HuH-7.5 (cell line): ENCODE results near the gene TAT.

ENCODE experiments used
- DNase-seq: peaks from one replicate; pipeline ENCODE4 v3.0.0; 2011; ENCODE audit warnings: low spot score

Gene TAT

GRCh38 chr16:71537643-71538042, 39.2 kb downstream of the TAT start:
- DNase-seq: peak; percentile 62

GRCh38 chr16:71536752-71537499, 40.0 kb downstream of the TAT start:
- DNase-seq: no peak

GRCh38 chr16:71532366-71532765, 44.5 kb downstream of the TAT start:
- DNase-seq: no peak

- DNase-seq: no peak
Measured at GRCh38 chr16:71528863-71529262, 48.0 kb downstream of the TAT start.

- DNase-seq: no peak
Measured at GRCh38 chr16:71528257-71528656, 48.6 kb downstream of the TAT start.

- no peak for DNase-seq
Measured at GRCh38 chr16:71526111-71526631, 50.7 kb downstream of the TAT start, which contains the start of gene CHST4. TSS of gene CHST4 (plus strand) at chr16:71526426. CDS start at chr16:71536678, 10,252 bp downstream.

- DNase-seq: no peak
Measured at GRCh38 chr16:71524566-71525553, 52.0 kb downstream of the TAT start.

GRCh38 chr16:71520550-71520949, 56.3 kb downstream of the TAT start:
- no peak for DNase-seq
